HG03354 (cell line): ENCODE data around the gene RSRC1.
"Not testable (repeated sequence)": the region's sequence is repeated elsewhere in the genome, so short reads cannot be mapped to it uniquely, and the experiment has no call there.

ENCODE experiments used
- ATAC-seq: cut with Tn5 transposase; IDR thresholded peaks from one replicate; pipeline ENCODE4 v1.9.1; 2021; ENCODE audit warnings: mild to moderate bottlenecking; ENCODE audit not compliant: unreplicated experiment, poor library complexity, severe bottlenecking

RSRC1 gene

GRCh38 chr3:158279609-158280008 is 169.7 kb downstream of the RSRC1 start:
- ATAC-seq: no peak

GRCh38 chr3:158295771-158296170 is 185.9 kb downstream of the RSRC1 start:
- no peak for ATAC-seq

GRCh38 chr3:158297940-158298339 is 188.1 kb downstream of the RSRC1 start:
- ATAC-seq: no peak

GRCh38 chr3:158308236-158308928 is 198.5 kb downstream of the RSRC1 start:
- ATAC-seq: no peak

- no peak for ATAC-seq
Measured at GRCh38 chr3:158312560-158313141, 202.8 kb downstream of the RSRC1 start.

- peak; percentile 55 for ATAC-seq
Measured at GRCh38 chr3:158313338-158313927, 203.5 kb downstream of the RSRC1 start.

- peak; percentile 56 for ATAC-seq
Measured at GRCh38 chr3:158314426-158315357, 204.8 kb downstream of the RSRC1 start.

GRCh38 chr3:158329696-158330441 is 220.0 kb downstream of the RSRC1 start:
- not testable (repeated sequence) for ATAC-seq

- ATAC-seq: no peak
Measured at GRCh38 chr3:158330870-158331269, 221.0 kb downstream of the RSRC1 start.

- no peak for ATAC-seq
Measured at GRCh38 chr3:158333736-158334135, 223.8 kb downstream of the RSRC1 start.

GRCh38 chr3:158337110-158337509 is 227.2 kb downstream of the RSRC1 start:
- no peak for ATAC-seq

- no peak for ATAC-seq
Measured at GRCh38 chr3:158339638-158340037, 229.7 kb downstream of the RSRC1 start.

- ATAC-seq: not testable (repeated sequence)
Measured at GRCh38 chr3:158340951-158341350, 231.1 kb downstream of the RSRC1 start.

GRCh38 chr3:158347966-158348365 is 238.1 kb downstream of the RSRC1 start:
- no peak for ATAC-seq

- ATAC-seq: no peak
Measured at GRCh38 chr3:158350971-158351370, 241.1 kb downstream of the RSRC1 start.

- ATAC-seq: peak; percentile 55
Measured at GRCh38 chr3:158352551-158352950, 242.7 kb downstream of the RSRC1 start.

- peak; percentile 76 for ATAC-seq
Measured at GRCh38 chr3:158354713-158355112, 244.8 kb downstream of the RSRC1 start.

GRCh38 chr3:158355623-158356588 is 246.0 kb downstream of the RSRC1 start:
- ATAC-seq: peak; percentile 89
